HCT116 (cell line): Measurements from ENCODE around the gene USP10. TPM values are rescaled to one million over a fixed set of nuclear protein-coding genes. Genes with fewer than 3 reads are reported as not detected.

Experiments used
- ATAC-seq: fragments of 200-7000 bp; cut with Tn5 transposase; 2 replicates; pipeline ENCODE4 v1.9.1; 2020; ENCODE audit warnings: mild to moderate bottlenecking, moderate library complexity
- BruUV-seq: library from RNA; stranded (reverse); fragments of 400-500 nt; replicated peaks from 2 replicates; lab custom pipeline; 2021; lab: Mats Ljungman, UMichigan
- CTCF ChIA-PET: fragments of 300-600 bp; sonication (Branson Sonifier 250); formaldehyde crosslinking; loops from one replicate; lab custom pipeline; 2021; ENCODE audit warnings: antibody characterized with exemption; lab: Charles Lee
- POLR2A ChIA-PET: fragments of 300-600, 350-600 bp; sonication (Branson Sonifier 250); formaldehyde crosslinking; loops from one replicate; lab custom pipeline; 2021; ENCODE audit warnings: antibody characterized with exemption; lab: Charles Lee
- RAD21 ChIA-PET, 2 experiments: fragments of 300-600 bp; sonication (Branson Sonifier 250); formaldehyde crosslinking; loops; one replicate each; lab custom pipeline; 2023; ENCODE audit warnings: low total read pairs in 2 of 2; ENCODE audit not compliant: uncharacterized antibody in 2 of 2, unreplicated experiment in 2 of 2, low non-redundant PET in 1 of 2; lab: Charles Lee
- DNase-seq: peaks from one replicate; pipeline ENCODE4 v3.0.0-alpha.2; 2010; ENCODE audit warnings: low read depth, low spot score
- H2AFZ ChIP-seq: fragments of 200-600 bp; shearing (Covaris generic), sonication (generic); 2 replicates; pipeline ENCODE4 v1.6.1; 2017; ENCODE audit warnings: low read depth, mixed run types, mixed read lengths, antibody characterized with exemption, low read length; ENCODE audit not compliant: poor library complexity, severe bottlenecking
- H3K27ac ChIP-seq: 2 replicates; pipeline ENCODE4 v1.5.1; 2012; ENCODE audit warnings: low read depth, low read length
- H3K27me3 ChIP-seq: fragments of 200-600 bp; sonication (generic); 2 replicates; pipeline ENCODE4 v1.6.1; 2016; ENCODE audit warnings: mixed run types, low read length, mixed read lengths; ENCODE audit not compliant: insufficient read depth
- H3K36me3 ChIP-seq, 2 experiments: fragments of 200-500 bp in 1 of 2; fragments of 200-600 bp in 1 of 2; sonication (Bioruptor generic) in 1 of 2; sonication (generic) in 1 of 2; 2 replicates each; pipeline versions ENCODE4 v1.5.1 to v1.6.1; 2014 to 2016; ENCODE audit warnings: low read length in 2 of 2, inconsistent platforms in 1 of 2, mixed read lengths in 1 of 2, mixed run types in 1 of 2; ENCODE audit not compliant: insufficient read depth in 2 of 2, control insufficient read depth in 1 of 2
- H3K4me1 ChIP-seq, 2 experiments: fragments of 200-600 bp in 1 of 2; sonication (generic) in 1 of 2; 2 replicates each; pipeline versions ENCODE4 v1.5.1 to v1.6.1; 2012 to 2017; ENCODE audit warnings: low read length in 2 of 2, inconsistent platforms in 1 of 2, mild to moderate bottlenecking in 1 of 2, mixed read lengths in 1 of 2, mixed run types in 1 of 2, moderate library complexity in 1 of 2; ENCODE audit not compliant: insufficient read depth in 2 of 2, control insufficient read depth in 1 of 2
- H3K4me2 ChIP-seq: fragments of 200-600 bp; sonication (generic); 2 replicates; pipeline ENCODE4 v1.6.1; 2017; ENCODE audit warnings: mixed run types, low read length, mixed read lengths
- H3K4me3 ChIP-seq, 2 experiments: fragments of 200-600 bp in 1 of 2; sonication (generic) in 1 of 2; replicated peaks in 1 of 2; 2 replicates each; pipeline ENCODE4 v1.5.1; 2011 to 2016; ENCODE audit warnings: low read length in 2 of 2, control low read depth in 1 of 2, low read depth in 1 of 2, mild to moderate bottlenecking in 1 of 2, mixed read lengths in 1 of 2, mixed run types in 1 of 2
- H3K79me2 ChIP-seq: fragments of 200-600 bp; sonication (generic); 2 replicates; pipeline ENCODE4 v1.6.1; 2017; ENCODE audit warnings: mild to moderate bottlenecking, mixed run types, low read length, moderate library complexity, mixed read lengths; ENCODE audit not compliant: insufficient read depth
- H3K9ac ChIP-seq: fragments of 200-600 bp; sonication (generic); 2 replicates; pipeline ENCODE4 v1.6.1; 2016; ENCODE audit warnings: low read length, mixed read lengths
- H3K9me2 ChIP-seq: fragments of 200-600 bp; sonication (generic), shearing (Covaris generic); 2 replicates; pipeline ENCODE4 v1.6.1; 2017; ENCODE audit warnings: mixed run types, mild to moderate bottlenecking, moderate library complexity; ENCODE audit not compliant: insufficient read depth
- H3K9me3 ChIP-seq, 2 experiments: fragments of 200-500 bp in 1 of 2; fragments of 200-600 bp in 1 of 2; sonication (Bioruptor generic) in 1 of 2; sonication (generic) in 1 of 2; 2 replicates each; pipeline ENCODE4 v1.6.1; 2014 to 2017; ENCODE audit warnings: low read length in 2 of 2, mixed read lengths in 2 of 2, inconsistent platforms in 1 of 2, low read depth in 1 of 2, mild to moderate bottlenecking in 1 of 2, mixed run types in 1 of 2, moderate library complexity in 1 of 2; ENCODE audit not compliant: control insufficient read depth in 1 of 2, insufficient read depth in 1 of 2
- H4K20me1 ChIP-seq: fragments of 200-600 bp; sonication (generic), shearing (Covaris generic); 2 replicates; pipeline ENCODE4 v1.6.1; 2017; ENCODE audit warnings: mixed run types, mild to moderate bottlenecking, moderate library complexity; ENCODE audit not compliant: insufficient read depth
- CBX3 ChIP-seq: IDR thresholded peaks from 2 replicates; pipeline ENCODE4 v1.6.1; 2012; ENCODE audit warnings: low read depth
- EGR1 ChIP-seq: IDR thresholded peaks from 2 replicates; pipeline ENCODE4 v1.6.1; 2012; ENCODE audit warnings: low read depth
- ELF1 ChIP-seq: IDR thresholded peaks from 2 replicates; pipeline ENCODE4 v1.6.1; 2012; ENCODE audit warnings: low read depth, borderline replicate concordance
- EZH2 ChIP-seq: fragments of 200-600 bp; sonication (generic); IDR thresholded peaks from 2 replicates; pipeline ENCODE4 v1.6.1; 2017; ENCODE audit warnings: antibody characterized with exemption, mixed run types
- FOSL1 ChIP-seq: IDR thresholded peaks from 2 replicates; pipeline ENCODE4 v1.6.1; 2012; ENCODE audit warnings: low read depth
- POLR2A ChIP-seq: IDR thresholded peaks from 2 replicates; pipeline ENCODE4 v1.7.0; 2011; ENCODE audit warnings: borderline replicate concordance; ENCODE audit not compliant: insufficient read depth, insufficient read length; ENCODE audit errors: extremely low read depth
- POLR2AphosphoS5 ChIP-seq: IDR thresholded peaks from 2 replicates; pipeline ENCODE4 v1.6.1; 2011; ENCODE audit warnings: mild to moderate bottlenecking, low read depth, low read length, moderate library complexity
- RAD21 ChIP-seq: IDR thresholded peaks from 2 replicates; pipeline ENCODE4 v1.6.1; 2012; ENCODE audit warnings: low read depth, mild to moderate bottlenecking
- SIN3A ChIP-seq: IDR thresholded peaks from 2 replicates; pipeline ENCODE4 v1.6.1; 2012; ENCODE audit warnings: low read depth
- SP1 ChIP-seq: IDR thresholded peaks from 2 replicates; pipeline ENCODE4 v1.6.1; 2012; ENCODE audit warnings: low read depth
- SRF ChIP-seq: IDR thresholded peaks from 2 replicates; pipeline ENCODE4 v1.6.1; 2012; ENCODE audit warnings: low read depth
- TCF7L2 ChIP-seq: IDR thresholded peaks from 2 replicates; pipeline ENCODE4 v1.7.0; 2011; ENCODE audit warnings: borderline replicate concordance, inconsistent platforms; ENCODE audit not compliant: insufficient read depth, insufficient read length; ENCODE audit errors: extremely low read depth
- YY1 ChIP-seq: IDR thresholded peaks from 2 replicates; pipeline ENCODE4 v1.6.1; 2011; ENCODE audit warnings: low read length, low read depth, moderate library complexity, mild to moderate bottlenecking; ENCODE audit not compliant: insufficient replicate concordance; ENCODE audit errors: extremely low read depth
- ZFX ChIP-seq: fragments of 450-650 bp; IDR thresholded peaks from 2 replicates; pipeline ENCODE4 v1.6.1; 2017
- ZNF274 ChIP-seq: fragments of 200-500 bp; sonication (Bioruptor generic); IDR thresholded peaks from 2 replicates; pipeline ENCODE4 v1.6.1; 2014; ENCODE audit warnings: mild to moderate bottlenecking, low read depth, low read length, inconsistent platforms
- intact Hi-C: fragments of 100-400 bp; cut with micrococcal nuclease; formaldehyde crosslinking; loops from 2 replicates; pipeline ENCODE4 v1.10.0; 2022
- total RNA-seq: library from RNA; stranded (reverse); gene quantifications from one replicate; pipeline ENCODE4 v1.2.1, GENCODE V29; 2021; ENCODE audit not compliant: unreplicated experiment
- TF ChIP-seq, protein P1 (sequence below): IDR thresholded peaks from 2 replicates; pipeline ENCODE4 v1.6.1; 2012; ENCODE audit warnings: low read depth
- TF ChIP-seq, protein P2 (sequence below): IDR thresholded peaks from 2 replicates; pipeline ENCODE4 v1.6.1; 2012

USP10 gene
- total RNA-seq, 1 experiment from 2014 or later = 175 TPM

DNA sequence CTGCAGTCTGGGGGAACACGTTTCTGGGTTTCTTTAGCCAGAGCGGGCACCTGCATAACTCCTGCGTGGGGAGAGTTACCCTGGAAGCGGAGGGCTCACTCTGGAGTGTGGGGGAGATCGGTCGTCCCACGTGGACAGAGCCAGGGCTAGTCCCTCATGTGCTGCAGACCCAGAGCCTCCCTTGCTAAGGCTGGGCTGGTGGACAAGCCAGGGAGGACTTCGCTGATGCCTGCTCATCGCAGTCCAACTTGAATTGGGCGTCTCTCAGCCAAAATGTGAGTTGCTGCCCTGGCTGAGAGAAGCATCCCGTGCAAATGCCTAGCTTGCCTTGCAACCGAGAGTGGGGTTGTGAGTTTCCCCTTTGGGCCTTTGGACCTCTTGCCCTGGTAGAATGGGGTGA, 121.0 kb downstream of the USP10 start:
- no peaks in the 10 kb centered on the region for H3K9me3 ChIP-seq
- H3K4me2 ChIP-seq = peak overlapping the region; percentile 97
- no peaks in the 10 kb centered on the region for H3K36me3 ChIP-seq
- no peaks in the 10 kb centered on the region for H4K20me1 ChIP-seq
- DNase-seq (no peak), ATAC-seq (no peak)
- H3K9ac ChIP-seq = no peak overlapping the region
- H3K9me2 ChIP-seq = no peaks in the 10 kb centered on the region
- no peak for TF ChIP-seq POLR2AphosphoS5
- TF ChIP-seq SIN3A = no peak
- no peak for TF ChIP-seq YY1
- ChIA-PET POLR2A (interaction anchor here (1.4 to 4.4 kb wide), 4 partner anchors 8 to 17 kb away, joined by 4 to 40 read pairs (median 9); no protein-coding TSS in a partner anchor), CTCF (interaction anchor here (1.2 kb wide), 1 partner anchor 10 kb away, joined by 3 read pairs; no protein-coding TSS in a partner anchor), RAD21 (no interaction called here)
- peaks cover 7 to 15% of the 10 kb centered on the region in 2 experiments for H3K4me1 ChIP-seq
- H3K27ac ChIP-seq = no peak overlapping the region
- H3K79me2 ChIP-seq = no peaks in the 10 kb centered on the region
- intact Hi-C loops = no loop called here
- BruUV-seq = no TSS peak
- H3K27me3 ChIP-seq = no peaks in the 10 kb centered on the region
- no peak overlapping the region for H3K4me3 ChIP-seq
- no peak overlapping the region for H2AFZ ChIP-seq

DNA sequence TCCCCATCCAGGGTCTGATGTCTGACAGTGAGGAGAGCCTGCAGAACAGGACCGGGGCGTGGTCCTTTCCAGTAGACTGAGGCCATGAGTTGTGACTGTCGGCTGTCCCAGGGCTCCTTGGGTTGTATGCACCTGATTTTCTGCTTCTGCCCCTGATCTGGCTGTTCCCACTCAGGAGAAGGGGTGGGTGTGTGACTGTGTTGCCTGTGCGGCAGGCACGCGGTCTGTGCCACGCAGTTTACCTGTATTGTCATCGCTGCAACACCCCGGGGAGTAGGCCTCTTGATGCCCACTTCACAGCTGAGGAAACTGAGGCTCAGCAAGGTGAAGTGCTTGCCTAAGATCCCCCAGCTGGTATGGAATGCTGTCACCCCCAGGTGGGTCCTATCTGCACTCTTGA, 121.4 kb downstream of the USP10 start:
- Histone ChIP-seq H3K36me3 (no peaks in the 10 kb centered on the region), H3K9me2 (no peaks in the 10 kb centered on the region), H3K79me2 (no peaks in the 10 kb centered on the region), H2AFZ (no peak overlapping the region), H3K4me2 (no peak overlapping the region), H3K4me1 (peaks cover 7 to 15% of the 10 kb centered on the region in 2 experiments), H3K9ac (no peak overlapping the region), H4K20me1 (no peaks in the 10 kb centered on the region), H3K4me3 (no peak overlapping the region), H3K27me3 (no peaks in the 10 kb centered on the region), H3K9me3 (no peaks in the 10 kb centered on the region), H3K27ac (no peak overlapping the region)
- no TSS peak for BruUV-seq
- DNase-seq = no peak
- RAD21 ChIA-PET = interaction anchor here in 1 of 2 experiments (0.8 kb wide), 1 partner anchor 131 kb away, joined by 3 read pairs; no protein-coding TSS in a partner anchor
- CTCF ChIA-PET = no interaction called here
- intact Hi-C loops = no loop called here
- POLR2A ChIA-PET = interaction anchor here (2.3 to 4.4 kb wide), 2 partner anchors 11 to 17 kb away, joined by 12 to 40 read pairs; no protein-coding TSS in a partner anchor
- no peak for ATAC-seq
- no peak for TF ChIP-seq RAD21
- no peak for TF ChIP-seq YY1
- TF ChIP-seq SRF = no peak
- no peak for TF ChIP-seq ZNF274
- no peak for TF ChIP-seq TCF7L2
- TF ChIP-seq, protein P1, sequence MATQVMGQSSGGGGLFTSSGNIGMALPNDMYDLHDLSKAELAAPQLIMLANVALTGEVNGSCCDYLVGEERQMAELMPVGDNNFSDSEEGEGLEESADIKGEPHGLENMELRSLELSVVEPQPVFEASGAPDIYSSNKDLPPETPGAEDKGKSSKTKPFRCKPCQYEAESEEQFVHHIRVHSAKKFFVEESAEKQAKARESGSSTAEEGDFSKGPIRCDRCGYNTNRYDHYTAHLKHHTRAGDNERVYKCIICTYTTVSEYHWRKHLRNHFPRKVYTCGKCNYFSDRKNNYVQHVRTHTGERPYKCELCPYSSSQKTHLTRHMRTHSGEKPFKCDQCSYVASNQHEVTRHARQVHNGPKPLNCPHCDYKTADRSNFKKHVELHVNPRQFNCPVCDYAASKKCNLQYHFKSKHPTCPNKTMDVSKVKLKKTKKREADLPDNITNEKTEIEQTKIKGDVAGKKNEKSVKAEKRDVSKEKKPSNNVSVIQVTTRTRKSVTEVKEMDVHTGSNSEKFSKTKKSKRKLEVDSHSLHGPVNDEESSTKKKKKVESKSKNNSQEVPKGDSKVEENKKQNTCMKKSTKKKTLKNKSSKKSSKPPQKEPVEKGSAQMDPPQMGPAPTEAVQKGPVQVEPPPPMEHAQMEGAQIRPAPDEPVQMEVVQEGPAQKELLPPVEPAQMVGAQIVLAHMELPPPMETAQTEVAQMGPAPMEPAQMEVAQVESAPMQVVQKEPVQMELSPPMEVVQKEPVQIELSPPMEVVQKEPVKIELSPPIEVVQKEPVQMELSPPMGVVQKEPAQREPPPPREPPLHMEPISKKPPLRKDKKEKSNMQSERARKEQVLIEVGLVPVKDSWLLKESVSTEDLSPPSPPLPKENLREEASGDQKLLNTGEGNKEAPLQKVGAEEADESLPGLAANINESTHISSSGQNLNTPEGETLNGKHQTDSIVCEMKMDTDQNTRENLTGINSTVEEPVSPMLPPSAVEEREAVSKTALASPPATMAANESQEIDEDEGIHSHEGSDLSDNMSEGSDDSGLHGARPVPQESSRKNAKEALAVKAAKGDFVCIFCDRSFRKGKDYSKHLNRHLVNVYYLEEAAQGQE = no peak
- TF ChIP-seq CBX3 = no peak
- no peak for TF ChIP-seq ELF1
- TF ChIP-seq SIN3A = no peak
- TF ChIP-seq POLR2A = no peak
- no peak for TF ChIP-seq ZFX
- TF ChIP-seq FOSL1 = no peak
- no peak for TF ChIP-seq SP1
- TF ChIP-seq, protein P2, sequence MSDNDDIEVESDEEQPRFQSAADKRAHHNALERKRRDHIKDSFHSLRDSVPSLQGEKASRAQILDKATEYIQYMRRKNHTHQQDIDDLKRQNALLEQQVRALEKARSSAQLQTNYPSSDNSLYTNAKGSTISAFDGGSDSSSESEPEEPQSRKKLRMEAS = no peak
- TF ChIP-seq EGR1 = no peak
- no peak for TF ChIP-seq EZH2
